Lower lobe of right lung (tissue), 2 donors: ENCODE data around the gene MPO. TPM values are rescaled to one million over a fixed set of nuclear protein-coding genes. Genes with fewer than 3 reads are reported as not detected.

ENCODE experiments used
- ATAC-seq, 2 donors: fragments of 200-7000 bp; cut with Tn5 transposase; one replicate each; pipeline ENCODE4 v1.9.1; 2020 to 2022; ENCODE audit warnings: mild to moderate bottlenecking in 2 of 2, moderate library complexity in 2 of 2
- DNase-seq: peaks from one replicate; pipeline ENCODE4 v3.0.0-alpha.2; 2020
- H3K27ac ChIP-seq: fragments of 200-600 bp; one replicate; pipeline ENCODE4 v1.8.0; 2022
- H3K27me3 ChIP-seq: fragments of 200-600 bp; one replicate; pipeline ENCODE4 v1.8.0; 2022; ENCODE audit warnings: low read depth
- H3K36me3 ChIP-seq: fragments of 200-600 bp; one replicate; pipeline ENCODE4 v1.8.0; 2022; ENCODE audit warnings: mild to moderate bottlenecking
- H3K4me1 ChIP-seq: fragments of 200-600 bp; one replicate; pipeline ENCODE4 v1.8.0; 2022
- H3K4me3 ChIP-seq: fragments of 200-600 bp; one replicate; pipeline ENCODE4 v1.8.0; 2022; ENCODE audit warnings: mild to moderate bottlenecking
- H3K9me3 ChIP-seq: fragments of 200-600 bp; one replicate; pipeline ENCODE4 v1.8.0; 2022
- intact Hi-C: fragments of 100-400 bp; cut with DNase I; formaldehyde crosslinking; loops from one replicate; pipeline ENCODE4 v1.11.0; 2022
- total RNA-seq: library from RNA; stranded (reverse); fragmentation: NEBNext Ultra II Directional; extraction: Animal tissue kit (Norgen Biotek cat#: 25700); gene quantifications from one replicate; pipeline ENCODE4 v1.2.1, GENCODE V29; 2021
- TF ChIP-seq, protein P1 (sequence below): fragments of 200-600 bp; IDR thresholded peaks from one replicate; pipeline ENCODE4 v1.8.0; 2022; ENCODE audit warnings: antibody characterized with exemption, mild to moderate bottlenecking
- donor health status: DM: no; HTN: yes; CAD: no; lungs with severe emphysema.

MPO gene
- total RNA-seq, 1 donor from 2014 or later, result 1.1 TPM

DNA sequence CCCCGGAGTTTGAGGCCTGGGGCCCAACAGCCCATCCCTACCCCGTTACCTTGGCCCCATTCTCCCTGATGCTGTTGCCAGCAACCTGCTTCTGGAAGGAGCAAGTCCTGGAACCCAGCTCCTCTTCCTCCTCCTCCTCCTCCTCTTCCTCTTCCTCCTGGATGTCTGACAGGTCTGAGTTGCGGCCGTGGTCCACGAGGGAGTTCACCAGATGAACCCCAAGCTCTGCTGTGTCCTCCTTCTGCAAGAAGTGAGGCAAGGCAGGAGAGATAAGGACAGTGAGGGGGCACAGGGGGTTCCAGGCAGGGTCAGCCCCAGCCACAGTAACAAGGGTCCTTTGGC lies 29.2 kb upstream of the MPO start:
- Histone ChIP-seq H3K36me3 (no peaks in the 10 kb centered on the region), H3K9me3 (no peaks in the 10 kb centered on the region), H3K27ac (no peak overlapping the region), H3K27me3 (no peaks in the 10 kb centered on the region), H3K4me3 (no peak overlapping the region), H3K4me1 (no peaks in the 10 kb centered on the region)
- intact Hi-C loops, result no loop called here
- DNase-seq (no peak), ATAC-seq (no peak)
- TF ChIP-seq, protein P1, sequence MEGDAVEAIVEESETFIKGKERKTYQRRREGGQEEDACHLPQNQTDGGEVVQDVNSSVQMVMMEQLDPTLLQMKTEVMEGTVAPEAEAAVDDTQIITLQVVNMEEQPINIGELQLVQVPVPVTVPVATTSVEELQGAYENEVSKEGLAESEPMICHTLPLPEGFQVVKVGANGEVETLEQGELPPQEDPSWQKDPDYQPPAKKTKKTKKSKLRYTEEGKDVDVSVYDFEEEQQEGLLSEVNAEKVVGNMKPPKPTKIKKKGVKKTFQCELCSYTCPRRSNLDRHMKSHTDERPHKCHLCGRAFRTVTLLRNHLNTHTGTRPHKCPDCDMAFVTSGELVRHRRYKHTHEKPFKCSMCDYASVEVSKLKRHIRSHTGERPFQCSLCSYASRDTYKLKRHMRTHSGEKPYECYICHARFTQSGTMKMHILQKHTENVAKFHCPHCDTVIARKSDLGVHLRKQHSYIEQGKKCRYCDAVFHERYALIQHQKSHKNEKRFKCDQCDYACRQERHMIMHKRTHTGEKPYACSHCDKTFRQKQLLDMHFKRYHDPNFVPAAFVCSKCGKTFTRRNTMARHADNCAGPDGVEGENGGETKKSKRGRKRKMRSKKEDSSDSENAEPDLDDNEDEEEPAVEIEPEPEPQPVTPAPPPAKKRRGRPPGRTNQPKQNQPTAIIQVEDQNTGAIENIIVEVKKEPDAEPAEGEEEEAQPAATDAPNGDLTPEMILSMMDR, result no peak

GRCh38 chr17:58308985-58309917 lies 28.5 kb upstream of the MPO start:
- no peak overlapping the region for H3K27ac ChIP-seq
- DNase-seq, result peak; percentile 47
- intact Hi-C loops, result no loop called here
- TF ChIP-seq, protein P1, result no peak
- no peaks in the 10 kb centered on the region for H3K27me3 ChIP-seq
- H3K4me1 ChIP-seq, result no peaks in the 10 kb centered on the region
- ATAC-seq, result peak in 1 of 2 donors; percentile 3
- H3K36me3 ChIP-seq, result no peaks in the 10 kb centered on the region
- H3K4me3 ChIP-seq, result no peak overlapping the region
- H3K9me3 ChIP-seq, result no peaks in the 10 kb centered on the region

DNA sequence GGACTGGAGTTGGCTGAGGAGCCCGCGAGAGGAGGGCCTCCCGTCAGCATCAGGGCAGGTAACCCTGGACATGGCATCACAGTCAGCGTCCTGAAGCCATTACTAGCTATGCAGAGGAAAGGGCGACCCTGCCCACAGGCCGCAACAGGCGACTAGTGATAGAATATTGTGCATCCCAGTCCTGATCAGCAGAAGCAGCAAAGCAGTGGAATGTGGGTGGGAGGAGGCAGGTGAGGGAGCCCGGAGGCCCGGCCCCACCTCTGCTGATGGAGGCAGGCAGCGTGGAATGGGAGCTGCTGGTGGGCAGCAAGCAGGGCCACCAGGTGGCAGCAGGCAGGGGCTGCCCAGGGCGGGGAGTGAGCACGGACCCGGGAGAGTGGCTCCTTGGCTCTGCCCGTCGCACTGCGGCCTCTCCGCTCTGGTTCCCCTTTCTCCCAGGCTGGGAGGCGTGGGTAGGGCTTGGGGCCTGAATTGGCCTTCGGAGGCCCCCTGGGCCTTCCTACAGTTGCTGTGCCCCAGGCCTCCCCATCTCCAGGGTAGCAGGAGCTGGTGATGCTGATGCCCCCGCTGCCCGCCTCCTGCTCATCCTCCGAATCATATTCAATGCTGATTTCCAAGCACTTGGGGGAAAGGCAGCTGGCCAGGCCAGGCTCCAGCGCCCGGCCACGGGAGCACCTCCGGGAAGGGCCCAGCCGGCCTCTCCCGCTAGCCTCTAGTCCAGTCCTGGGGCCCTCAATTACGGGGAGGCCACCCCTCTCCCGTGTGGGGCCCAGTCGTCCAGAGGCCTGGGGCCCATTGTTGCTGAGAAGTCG lies 27.6 kb upstream of the MPO start:
- DNase-seq (no peak), ATAC-seq (peak; percentile 35 to 36)
- intact Hi-C loops, result no loop called here
- TF ChIP-seq, protein P1, result peak; percentile 24
- H3K27me3 ChIP-seq, result no peaks in the 10 kb centered on the region
- no peak overlapping the region for H3K4me3 ChIP-seq
- H3K4me1 ChIP-seq, result no peaks in the 10 kb centered on the region
- H3K36me3 ChIP-seq, result no peaks in the 10 kb centered on the region
- no peak overlapping the region for H3K27ac ChIP-seq
- no peaks in the 10 kb centered on the region for H3K9me3 ChIP-seq

DNA sequence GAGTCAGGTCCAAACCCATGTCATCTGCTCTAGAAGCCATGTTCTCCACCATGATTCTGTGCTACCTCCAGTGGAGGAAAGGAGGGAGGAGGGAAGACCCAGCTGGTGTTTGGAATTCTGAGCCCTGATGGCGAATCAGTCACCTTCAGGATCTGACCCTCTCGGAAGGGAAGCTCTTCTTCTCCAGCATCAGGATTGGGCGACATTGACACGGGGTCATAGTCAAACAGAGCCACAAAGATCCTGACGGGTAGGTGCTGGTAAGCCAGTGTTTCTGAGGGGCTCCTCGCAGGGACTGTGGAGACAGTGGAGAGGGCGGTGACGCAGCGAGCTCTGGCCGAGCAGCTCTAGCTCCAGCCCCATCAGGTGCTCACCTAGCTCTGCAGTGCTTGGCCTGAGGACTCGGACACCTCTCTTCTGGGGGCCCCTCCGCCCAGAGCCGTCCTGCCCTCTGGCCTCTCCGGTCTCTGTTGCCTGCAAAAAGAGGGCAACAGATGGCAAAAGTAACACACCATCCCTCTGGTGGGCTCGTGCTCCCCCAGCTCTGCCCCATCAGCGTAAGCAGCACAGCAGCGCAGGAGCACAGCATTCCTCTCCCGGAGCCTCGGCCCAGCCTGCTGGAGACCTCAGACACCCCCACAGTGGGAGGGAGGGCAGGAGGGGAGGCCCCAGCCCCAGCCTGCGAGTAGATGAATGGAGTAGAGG lies 26.9 kb upstream of the MPO start:
- no peaks in the 10 kb centered on the region for H3K4me1 ChIP-seq
- DNase-seq (no peak), ATAC-seq (no peak)
- intact Hi-C loops, result no loop called here
- no peaks in the 10 kb centered on the region for H3K27me3 ChIP-seq
- no peak overlapping the region for H3K27ac ChIP-seq
- no peaks in the 10 kb centered on the region for H3K9me3 ChIP-seq
- H3K36me3 ChIP-seq, result no peaks in the 10 kb centered on the region
- no peak overlapping the region for H3K4me3 ChIP-seq
- TF ChIP-seq, protein P1, result no peak

DNA sequence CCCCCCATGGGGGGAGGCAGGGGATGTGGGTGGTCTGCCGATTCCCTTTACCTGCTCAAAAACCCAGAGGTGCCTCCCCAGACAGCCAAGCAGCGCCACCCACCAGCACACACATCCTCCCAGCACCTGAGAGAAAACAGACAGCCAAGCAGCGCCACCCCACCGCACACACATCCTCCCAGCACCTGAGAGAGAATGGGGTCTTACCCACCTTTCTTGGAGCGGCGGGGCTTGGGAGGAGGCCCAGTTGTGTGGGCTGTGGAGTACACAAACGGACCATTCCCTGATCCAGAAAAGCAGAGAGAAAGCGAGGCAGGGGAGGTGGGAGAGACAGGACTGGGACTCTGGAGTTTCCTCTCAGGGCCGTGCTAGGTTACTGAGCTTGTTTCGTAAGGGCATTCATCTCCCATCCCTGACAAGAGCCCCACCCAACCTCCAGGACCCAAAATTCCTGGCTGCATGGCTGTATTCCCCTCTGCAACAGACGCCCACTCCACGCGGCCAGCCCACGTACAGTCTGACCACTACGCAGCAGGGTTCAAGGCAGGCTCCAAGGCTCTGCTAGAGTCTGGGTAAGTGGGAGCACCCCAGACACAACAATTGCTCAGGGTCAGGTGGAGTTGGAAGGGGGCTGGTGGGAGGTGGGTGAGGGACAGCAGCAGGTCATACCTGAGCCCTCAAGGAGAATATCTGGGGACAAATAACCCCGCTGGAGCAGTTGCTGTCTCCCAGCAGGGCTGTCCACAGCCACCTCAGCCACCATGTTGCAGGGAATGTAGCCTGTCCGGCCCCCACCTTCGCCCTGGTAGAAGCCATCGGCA lies 25.6 kb upstream of the MPO start:
- DNase-seq, result no peak
- no peak overlapping the region for H3K27ac ChIP-seq
- H3K4me3 ChIP-seq, result no peak overlapping the region
- no peak for ATAC-seq
- H3K36me3 ChIP-seq, result no peaks in the 10 kb centered on the region
- no peaks in the 10 kb centered on the region for H3K4me1 ChIP-seq
- no peaks in the 10 kb centered on the region for H3K9me3 ChIP-seq
- TF ChIP-seq, protein P1, result no peak
- no peaks in the 10 kb centered on the region for H3K27me3 ChIP-seq
- intact Hi-C loops, result no loop called here
